IMR-90 (cell line): ENCODE measurements around the gene HNRNPR. TPM values are rescaled to one million over a fixed set of nuclear protein-coding genes. Genes with fewer than 3 reads are reported as not detected.

Experiments
- ATAC-seq: fragments of 200-7000 bp; cut with Tn5 transposase; 2 replicates; pipeline ENCODE4 v1.9.1; 2020; ENCODE audit warnings: low read depth, mild to moderate bottlenecking, moderate library complexity
- BruUV-seq: library from RNA; stranded (reverse); fragments of 400-500 nt; replicated peaks from 2 replicates; lab custom pipeline; 2021; lab: Mats Ljungman, UMichigan
- CTCF ChIA-PET: fragments of 300-600 bp; formaldehyde crosslinking; extraction: SDS; loops from one replicate; lab custom pipeline; 2021; ENCODE audit warnings: antibody characterized with exemption; lab: Yijun Ruan, JAX
- POLR2A ChIA-PET: fragments of 300-600 bp; sonication (Branson Sonifier 250); formaldehyde crosslinking; loops from one replicate; lab custom pipeline; 2022; ENCODE audit warnings: antibody characterized with exemption; ENCODE audit not compliant: unreplicated experiment; lab: Charles Lee
- DNase-seq: peaks from one replicate; pipeline ENCODE4 v3.0.0; 2013
- H2AFZ ChIP-seq: replicated peaks from 2 replicates; pipeline ENCODE3; 2013; ENCODE audit warnings: low read length, mild to moderate bottlenecking; ENCODE audit not compliant: poor library complexity
- H2AK5ac ChIP-seq: 2 replicates; pipeline ENCODE4 v1.6.1; 2013; ENCODE audit warnings: low read depth, low read length, inconsistent platforms
- H2AK9ac ChIP-seq: replicated peaks from 2 replicates; pipeline ENCODE3; 2013; ENCODE audit warnings: mild to moderate bottlenecking, low read depth, low read length, moderate library complexity; ENCODE audit not compliant: poor library complexity
- H2BK120ac ChIP-seq: 2 replicates; pipeline ENCODE4 v1.6.1; 2013; ENCODE audit warnings: low read depth, low read length, inconsistent platforms
- H2BK15ac ChIP-seq: 3 replicates; pipeline ENCODE4 v1.6.1; 2013; ENCODE audit warnings: low read depth, low read length, inconsistent platforms
- H2BK20ac ChIP-seq: 2 replicates; pipeline ENCODE4 v1.6.1; 2013; ENCODE audit warnings: low read depth, mild to moderate bottlenecking, inconsistent platforms, low read length, moderate library complexity
- H2BK5ac ChIP-seq: 2 replicates; pipeline ENCODE4 v1.6.1; 2013; ENCODE audit warnings: mild to moderate bottlenecking, low read depth, low read length, inconsistent platforms; ENCODE audit not compliant: poor library complexity, severe bottlenecking
- H3K14ac ChIP-seq: replicated peaks from 2 replicates; pipeline ENCODE4 v1.6.1; 2013; ENCODE audit warnings: low read depth, low read length, inconsistent platforms
- H3K18ac ChIP-seq: 2 replicates; pipeline ENCODE4 v1.6.1; 2013; ENCODE audit warnings: low read depth, low read length, control low read depth
- H3K23ac ChIP-seq: 2 replicates; pipeline ENCODE4 v1.6.1; 2013; ENCODE audit warnings: low read depth, low read length, inconsistent platforms
- H3K27ac ChIP-seq: 2 replicates; pipeline ENCODE4 v1.5.1; 2013; ENCODE audit warnings: mild to moderate bottlenecking, control low read depth, low read length; ENCODE audit not compliant: insufficient read depth
- H3K27me3 ChIP-seq: 2 replicates; pipeline ENCODE4 v1.6.1; 2013; ENCODE audit warnings: low read length; ENCODE audit not compliant: control insufficient read depth, insufficient read depth
- H3K36me3 ChIP-seq: 2 replicates; pipeline ENCODE4 v1.6.1; 2013; ENCODE audit warnings: low read length, mixed read lengths; ENCODE audit not compliant: control insufficient read depth, insufficient read depth
- H3K4ac ChIP-seq: 2 replicates; pipeline ENCODE4 v1.6.1; 2013; ENCODE audit warnings: low read depth, low read length, inconsistent platforms
- H3K4me1 ChIP-seq: 2 replicates; pipeline ENCODE4 v1.6.1; 2013; ENCODE audit warnings: low read length, mixed read lengths; ENCODE audit not compliant: control insufficient read depth, insufficient read depth
- H3K4me2 ChIP-seq: 2 replicates; pipeline ENCODE4 v1.6.1; 2013; ENCODE audit warnings: low read depth, mild to moderate bottlenecking, control low read depth, low read length, moderate library complexity
- H3K4me3 ChIP-seq: 2 replicates; pipeline ENCODE4 v1.5.1; 2013; ENCODE audit warnings: low read depth, mild to moderate bottlenecking, control low read depth, low read length, moderate library complexity; ENCODE audit not compliant: insufficient read depth
- H3K56ac ChIP-seq: 2 replicates; pipeline ENCODE4 v1.6.1; 2013; ENCODE audit warnings: low read length, inconsistent platforms; ENCODE audit not compliant: insufficient read depth; ENCODE audit errors: extremely low read depth
- H3K79me1 ChIP-seq, 2 experiments: 2 replicates each; pipeline ENCODE4 v1.6.1; 2013; ENCODE audit warnings: low read length in 2 of 2, inconsistent platforms in 1 of 2, low read depth in 1 of 2
- H3K9ac ChIP-seq: 2 replicates; pipeline ENCODE4 v1.6.1; 2013; ENCODE audit warnings: low read depth, low read length, control low read depth
- H3K9me1 ChIP-seq: 2 replicates; pipeline ENCODE4 v1.6.1; 2013; ENCODE audit warnings: low read length, inconsistent platforms; ENCODE audit not compliant: insufficient read depth
- H3K9me3 ChIP-seq: 2 replicates; pipeline ENCODE4 v1.6.1; 2013; ENCODE audit warnings: low read length; ENCODE audit not compliant: control insufficient read depth, insufficient read depth
- H4K20me1 ChIP-seq: 2 replicates; pipeline ENCODE4 v1.6.1; 2013; ENCODE audit warnings: low read length, inconsistent platforms; ENCODE audit not compliant: insufficient read depth
- H4K5ac ChIP-seq: 2 replicates; pipeline ENCODE4 v1.6.1; 2013; ENCODE audit warnings: mild to moderate bottlenecking, low read depth, low read length, control low read depth
- H4K8ac ChIP-seq, 2 experiments: 2 replicates each; pipeline ENCODE4 v1.6.1; 2013; ENCODE audit warnings: low read depth in 2 of 2, low read length in 2 of 2, control low read depth in 1 of 2, inconsistent platforms in 1 of 2
- H4K91ac ChIP-seq: 2 replicates; pipeline ENCODE4 v1.6.1; 2013; ENCODE audit warnings: low read depth, low read length, inconsistent platforms; ENCODE audit not compliant: insufficient read depth
- BHLHE40 ChIP-seq: fragments of 150-350 bp; IDR thresholded peaks from 2 replicates; pipeline ENCODE4 v1.6.1; 2016; ENCODE audit warnings: mild to moderate bottlenecking, low read depth, low read length
- CEBPB ChIP-seq: IDR thresholded peaks from 2 replicates; pipeline ENCODE4 v1.6.1; 2012; ENCODE audit warnings: low read depth, low read length, improper control_type of control experiment
- FOS ChIP-seq: fragments of 150-350 bp; IDR thresholded peaks from 2 replicates; pipeline ENCODE4 v1.6.1; 2016; ENCODE audit warnings: low read depth, low read length
- MAFK ChIP-seq: IDR thresholded peaks from 2 replicates; pipeline ENCODE4 v1.6.1; 2012; ENCODE audit warnings: low read depth, low read length, improper control_type of control experiment
- MAZ ChIP-seq: IDR thresholded peaks from 2 replicates; pipeline ENCODE4 v1.6.1; 2012; ENCODE audit warnings: low read depth, mild to moderate bottlenecking, low read length, improper control_type of control experiment, moderate library complexity, borderline replicate concordance
- MXI1 ChIP-seq: IDR thresholded peaks from 2 replicates; pipeline ENCODE4 v1.6.1; 2012; ENCODE audit warnings: low read depth, mild to moderate bottlenecking, low read length, moderate library complexity, borderline replicate concordance
- NFE2L2 ChIP-seq: fragments of 150-350 bp; IDR thresholded peaks from 2 replicates; pipeline ENCODE4 v1.6.1; 2016; ENCODE audit warnings: low read depth, mild to moderate bottlenecking, low read length
- RAD21 ChIP-seq: IDR thresholded peaks from 2 replicates; pipeline ENCODE4 v1.6.1; 2012; ENCODE audit warnings: low read length, improper control_type of control experiment
- RFX5 ChIP-seq: IDR thresholded peaks from 2 replicates; pipeline ENCODE4 v1.8.0; 2012; ENCODE audit warnings: low read depth, mild to moderate bottlenecking, low read length, moderate library complexity
- SMC3 ChIP-seq: fragments of 150-350 bp; IDR thresholded peaks from 2 replicates; pipeline ENCODE4 v1.6.1; 2016; ENCODE audit warnings: low read depth, mild to moderate bottlenecking, antibody characterized with exemption, low read length, moderate library complexity
- USF2 ChIP-seq: fragments of 150-350 bp; IDR thresholded peaks from 2 replicates; pipeline ENCODE4 v1.6.1; 2017; ENCODE audit warnings: mild to moderate bottlenecking, antibody characterized with exemption, low read length, low read depth
- WGBS, 2 experiments: methylation state at CpG; one replicate each; pipeline versions ENCODE4 v1.1.5 to v1.1.7; 2013; ENCODE audit warnings: missing lambda C conversion rate in 2 of 2; ENCODE audit not compliant: insufficient read length in 1 of 2; ENCODE audit errors: extremely low coverage in 2 of 2; 5-methylcytosine and 5-hydroxymethylcytosine counted together
- dilution Hi-C: fragments of 300-500 bp; cut with HindIII; formaldehyde crosslinking; loops from one replicate; pipeline ENCODE4 v1.14.3; 2018; ENCODE audit warnings: low sequenced_read_pairs; ENCODE audit not compliant: unreplicated experiment
- in situ Hi-C: fragments of 300-500 bp; cut with MboI; formaldehyde crosslinking; loops from 3 replicates; pipeline ENCODE4 v1.14.3; 2019; ENCODE audit warnings: low sequenced_read_pairs, inconsistent platforms, mixed read lengths
- intact Hi-C: fragments of 100-400 bp; cut with micrococcal nuclease; formaldehyde crosslinking; loops from 2 replicates; pipeline ENCODE4 v1.10.0; 2022
- polyA plus RNA-seq, 3 experiments: library from polyadenylated mRNA; depleted of rRNA; stranded (reverse); fragments of >200 nt; gene quantifications; 2 replicates each; pipeline ENCODE4 v1.2.3, GENCODE V29; 2012; ENCODE audit warnings: low replicate concordance in 1 of 3
- total RNA-seq: library from RNA; depleted of rRNA; stranded (reverse); fragments of >200 nt; gene quantifications from 2 replicates; pipeline ENCODE4 v1.2.3, GENCODE V29; 2012
- TF ChIP-seq, protein P1 (sequence below): fragments of 150-350 bp; IDR thresholded peaks from 2 replicates; pipeline ENCODE4 v1.6.1; 2016; ENCODE audit warnings: low read depth, mild to moderate bottlenecking, low read length, moderate library complexity, borderline replicate concordance
- TF ChIP-seq, protein P2 (sequence below): conservative IDR thresholded peaks from 2 replicates; pipeline ENCODE4 v1.5.1; 2012; ENCODE audit warnings: mild to moderate bottlenecking, low read depth, low read length, improper control_type of control experiment

HNRNPR gene
- total and polyA plus RNA-seq, 2 of the 4 experiments (the other 2 are of a cell fraction), result 99.7 to 111 TPM

DNA sequence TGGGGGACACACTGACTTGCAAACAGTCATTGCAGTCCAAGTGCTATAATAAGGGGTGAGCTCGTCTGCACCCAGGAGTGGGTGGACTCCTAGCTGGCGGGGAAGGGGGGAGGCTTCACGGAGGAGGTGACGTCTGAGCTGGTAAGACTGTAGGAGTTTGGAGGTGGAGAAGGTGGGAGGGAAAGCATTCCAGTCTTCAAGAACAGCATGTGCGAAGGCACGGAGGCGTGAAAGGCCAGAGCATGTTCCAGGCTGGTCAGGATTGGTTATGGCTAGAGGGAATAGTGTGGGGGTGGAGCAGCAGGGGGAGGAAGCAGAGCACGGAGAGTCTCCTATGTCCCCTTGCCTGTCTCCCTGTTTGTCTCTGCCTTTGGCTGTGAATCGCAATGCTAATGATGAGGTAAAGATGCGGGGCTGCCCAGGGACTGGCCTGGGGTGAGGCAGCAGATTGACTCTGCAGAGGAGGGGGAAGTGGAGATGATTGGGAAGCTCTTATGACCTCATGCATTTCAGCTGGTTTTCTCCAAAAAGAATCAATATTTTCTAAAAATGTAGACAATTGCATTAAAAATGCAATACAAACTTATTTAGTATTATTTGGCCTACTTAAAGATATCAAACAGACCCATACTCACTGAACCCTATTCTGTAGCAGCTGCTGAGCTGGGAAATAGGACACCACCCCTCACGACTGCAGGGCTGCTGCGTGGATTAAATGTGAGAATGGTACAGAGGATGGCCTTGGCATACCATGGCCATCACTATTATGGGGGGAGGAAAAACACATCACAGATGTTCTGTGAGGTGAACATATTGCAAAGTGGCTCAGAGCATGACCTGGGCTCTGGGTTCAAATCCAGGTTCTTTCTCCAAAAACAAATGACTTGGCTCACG lies 28.1 kb upstream of the HNRNPR start:
- POLR2A ChIA-PET, result no interaction called here
- Histone ChIP-seq H3K9me3 (no peaks in the 10 kb centered on the region), H3K14ac (no peak overlapping the region), H2AFZ (no peak overlapping the region), H4K8ac (no peak overlapping the region), H3K9ac (no peak overlapping the region), H3K18ac (no peak overlapping the region), H2AK5ac (peak overlapping the region; percentile 20; the same call in 1 of the 2 replicates), H3K27ac (no peak overlapping the region), H4K91ac (no peak overlapping the region), H2BK120ac (no peak overlapping the region), H3K56ac (no peak overlapping the region), H3K23ac (no peak overlapping the region), H2BK20ac (no peak overlapping the region), H3K4me2 (no peak overlapping the region), H2BK15ac (no peak overlapping the region), H3K4me1 (peaks cover 20% of the 10 kb centered on the region), H4K20me1 (peaks cover 5% of the 10 kb centered on the region; the same call in 1 of the 2 replicates), H4K5ac (no peak overlapping the region), H3K4me3 (no peak overlapping the region), H3K36me3 (peaks cover 2% of the 10 kb centered on the region; the same call in 1 of the 2 replicates), H3K4ac (no peak overlapping the region), H3K79me1 (peaks cover 26 to 44% of the 10 kb centered on the region in 2 experiments), H3K27me3 (no peaks in the 10 kb centered on the region), H3K9me1 (peaks cover 12% of the 10 kb centered on the region), H2AK9ac (no peak overlapping the region), H2BK5ac (no peak overlapping the region)
- WGBS, 2 experiments, result 84% methylated on average over 7 of the region's 13 CpGs; no CpG with 5 or more reads in 1 of the 2 experiments
- no TSS peak for BruUV-seq
- DNase-seq (no peak), ATAC-seq (no peak)
- CTCF ChIA-PET, result no interaction called here
- in situ Hi-C loops (no loop called here), dilution Hi-C loops (no loop called here), intact Hi-C loops (no loop called here)
- TF ChIP-seq FOS (no peak), MAZ (no peak), MAFK (no peak), MXI1 (no peak), NFE2L2 (no peak), CEBPB (no peak), RFX5 (no peak), SMC3 (no peak), BHLHE40 (no peak), RAD21 (no peak), USF2 (no peak)
- TF ChIP-seq, protein P1, sequence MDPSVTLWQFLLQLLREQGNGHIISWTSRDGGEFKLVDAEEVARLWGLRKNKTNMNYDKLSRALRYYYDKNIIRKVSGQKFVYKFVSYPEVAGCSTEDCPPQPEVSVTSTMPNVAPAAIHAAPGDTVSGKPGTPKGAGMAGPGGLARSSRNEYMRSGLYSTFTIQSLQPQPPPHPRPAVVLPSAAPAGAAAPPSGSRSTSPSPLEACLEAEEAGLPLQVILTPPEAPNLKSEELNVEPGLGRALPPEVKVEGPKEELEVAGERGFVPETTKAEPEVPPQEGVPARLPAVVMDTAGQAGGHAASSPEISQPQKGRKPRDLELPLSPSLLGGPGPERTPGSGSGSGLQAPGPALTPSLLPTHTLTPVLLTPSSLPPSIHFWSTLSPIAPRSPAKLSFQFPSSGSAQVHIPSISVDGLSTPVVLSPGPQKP, result no peak
- TF ChIP-seq, protein P2, sequence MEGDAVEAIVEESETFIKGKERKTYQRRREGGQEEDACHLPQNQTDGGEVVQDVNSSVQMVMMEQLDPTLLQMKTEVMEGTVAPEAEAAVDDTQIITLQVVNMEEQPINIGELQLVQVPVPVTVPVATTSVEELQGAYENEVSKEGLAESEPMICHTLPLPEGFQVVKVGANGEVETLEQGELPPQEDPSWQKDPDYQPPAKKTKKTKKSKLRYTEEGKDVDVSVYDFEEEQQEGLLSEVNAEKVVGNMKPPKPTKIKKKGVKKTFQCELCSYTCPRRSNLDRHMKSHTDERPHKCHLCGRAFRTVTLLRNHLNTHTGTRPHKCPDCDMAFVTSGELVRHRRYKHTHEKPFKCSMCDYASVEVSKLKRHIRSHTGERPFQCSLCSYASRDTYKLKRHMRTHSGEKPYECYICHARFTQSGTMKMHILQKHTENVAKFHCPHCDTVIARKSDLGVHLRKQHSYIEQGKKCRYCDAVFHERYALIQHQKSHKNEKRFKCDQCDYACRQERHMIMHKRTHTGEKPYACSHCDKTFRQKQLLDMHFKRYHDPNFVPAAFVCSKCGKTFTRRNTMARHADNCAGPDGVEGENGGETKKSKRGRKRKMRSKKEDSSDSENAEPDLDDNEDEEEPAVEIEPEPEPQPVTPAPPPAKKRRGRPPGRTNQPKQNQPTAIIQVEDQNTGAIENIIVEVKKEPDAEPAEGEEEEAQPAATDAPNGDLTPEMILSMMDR, result no peak
